GM19324 (cell line): ENCODE results near the gene CREBRF.
"Not testable (repeated sequence)": the region's sequence is repeated elsewhere in the genome, so short reads cannot be mapped to it uniquely, and the experiment has no call there.

ENCODE experiments used
- ATAC-seq: cut with Tn5 transposase; IDR thresholded peaks from one replicate; pipeline ENCODE4 v1.9.1; 2021; ENCODE audit warnings: mild to moderate bottlenecking, moderate library complexity; ENCODE audit not compliant: unreplicated experiment, low FRiP score

Gene CREBRF

DNA sequence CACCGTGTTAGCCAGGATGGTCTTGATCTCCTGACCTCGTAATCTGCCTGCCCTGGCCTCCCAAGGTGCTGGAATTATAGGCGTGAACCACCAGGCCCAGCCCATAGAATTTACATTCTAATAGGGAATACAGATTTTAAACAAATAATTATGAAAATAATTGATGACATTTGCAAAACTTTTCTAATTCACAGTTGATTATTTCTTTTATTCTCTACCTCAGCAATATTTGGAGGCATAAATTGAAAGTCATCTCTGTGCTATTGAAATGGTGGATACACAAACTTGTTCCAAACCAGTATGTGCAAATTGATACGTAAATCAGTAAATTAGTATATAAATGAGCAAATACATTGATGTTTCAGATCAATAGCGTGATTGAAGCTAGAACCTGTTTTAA, 96.4 kb downstream of the CREBRF start:
- no peak for ATAC-seq

DNA sequence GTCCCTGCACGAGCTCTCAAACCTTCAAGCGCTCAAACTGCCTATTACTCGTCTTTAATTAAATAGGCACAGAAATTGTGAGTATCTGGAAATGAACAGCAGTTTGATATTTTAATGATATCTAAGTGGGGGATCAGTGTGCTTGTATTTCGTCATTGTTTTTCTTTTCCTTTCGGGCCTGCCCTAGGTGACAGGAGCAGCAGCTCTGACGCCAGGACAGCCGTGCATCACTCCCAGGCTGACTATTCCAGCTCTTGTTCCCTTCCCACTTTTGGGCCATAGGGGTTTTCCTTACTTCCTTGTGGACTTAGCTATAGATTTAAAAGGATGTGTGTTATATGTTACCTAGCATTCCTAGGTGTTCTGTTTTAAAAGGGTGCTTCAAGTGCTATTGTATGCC, 97.7 kb downstream of the CREBRF start:
- no peak for ATAC-seq

DNA sequence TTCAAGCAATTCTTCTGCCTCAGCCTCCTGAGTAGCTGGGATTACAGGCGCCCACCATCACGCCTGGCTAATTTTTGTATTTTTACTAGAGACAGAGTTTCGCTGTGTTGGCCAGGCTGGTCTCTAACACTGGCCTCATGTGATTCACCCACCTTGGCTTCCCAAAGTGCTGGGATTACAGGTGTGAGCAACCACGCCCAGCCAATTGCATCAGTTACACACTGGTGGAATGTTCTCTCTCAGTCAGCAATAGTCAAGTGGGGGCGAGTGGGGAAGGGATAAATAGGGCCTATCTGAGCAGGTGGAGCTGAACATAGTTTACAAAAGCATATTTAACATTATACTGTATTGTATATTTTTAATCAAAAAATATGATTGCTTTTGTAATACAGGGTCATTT, 98.5 kb downstream of the CREBRF start:
- ATAC-seq = not testable (repeated sequence)

DNA sequence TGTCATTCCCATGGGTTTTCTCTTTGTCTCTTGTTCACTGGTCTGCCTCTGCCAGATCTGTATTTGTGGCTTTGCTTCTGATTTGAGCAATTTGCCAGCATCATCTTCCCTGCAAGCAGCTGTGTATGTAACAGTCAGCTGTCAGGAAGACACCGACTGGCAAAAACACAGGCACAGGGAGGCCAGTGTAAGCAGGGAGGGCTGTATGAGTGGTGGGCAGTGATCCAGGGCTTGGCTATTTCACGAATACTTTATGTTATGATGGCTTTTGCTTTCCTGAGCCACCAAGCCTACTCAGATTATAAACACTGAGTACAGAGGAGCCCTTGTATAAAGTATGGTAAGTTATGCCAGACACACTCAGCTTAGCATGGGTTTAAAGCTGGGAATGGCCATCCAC, 99.8 kb downstream of the CREBRF start:
- no peak for ATAC-seq

DNA sequence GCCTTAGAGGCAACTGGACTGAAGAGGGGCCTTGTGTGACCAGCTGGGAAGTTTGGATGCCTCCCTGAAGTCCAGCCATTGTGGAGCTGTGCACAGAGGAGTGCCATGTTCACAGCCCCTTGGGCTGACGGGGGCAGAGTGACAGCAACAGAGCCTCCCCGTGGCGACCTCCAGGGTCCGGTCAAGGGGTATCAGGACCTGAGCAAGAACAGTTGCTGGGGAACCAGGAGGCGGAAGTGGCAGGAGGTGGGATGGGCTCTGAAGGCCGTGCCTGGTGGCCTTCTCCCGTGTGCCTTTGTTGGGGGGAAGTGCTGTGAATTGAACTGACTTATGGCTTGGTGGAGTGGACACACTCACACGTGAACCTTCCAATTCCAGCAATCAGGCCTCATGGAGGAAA, 102.2 kb downstream of the CREBRF start:
- no peak for ATAC-seq

DNA sequence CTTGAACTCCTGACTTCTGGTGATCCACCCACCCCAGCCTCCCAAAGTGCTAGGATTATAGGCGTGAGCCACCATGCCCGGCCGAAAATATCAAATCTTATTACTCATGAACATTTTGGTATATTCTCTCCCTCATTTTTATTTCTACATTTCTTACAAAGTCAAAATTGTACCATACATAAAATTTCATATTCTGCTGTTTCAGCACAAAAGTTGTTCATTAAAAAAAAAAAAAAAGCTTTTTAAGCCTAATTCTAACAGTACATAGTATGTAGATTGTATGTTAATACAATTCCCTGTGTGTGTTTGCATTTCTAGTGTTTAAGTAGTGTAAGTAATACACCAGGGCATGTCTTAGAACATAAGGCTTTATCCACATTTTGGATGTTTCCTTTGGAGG, 103.1 kb downstream of the CREBRF start:
- ATAC-seq = no peak

DNA sequence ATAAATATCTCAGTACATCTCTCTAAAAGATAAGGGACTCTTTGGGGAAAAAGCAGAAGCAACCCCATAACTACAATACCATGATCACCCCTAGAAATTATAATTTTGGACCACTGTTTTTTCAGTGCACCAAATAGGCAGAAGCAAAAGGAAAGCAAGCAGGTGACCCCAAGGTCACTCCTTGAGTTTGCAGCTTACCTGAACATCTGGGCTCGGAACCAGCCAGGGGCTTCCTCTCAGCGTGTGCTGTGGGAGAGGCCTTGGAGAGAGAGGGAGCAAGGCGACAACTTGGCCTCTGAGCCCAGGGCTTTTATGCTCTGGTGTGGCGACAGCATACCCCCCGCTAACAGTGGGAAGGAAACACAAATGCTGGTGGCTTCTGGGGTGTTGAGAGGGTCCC, 105.0 kb downstream of the CREBRF start:
- no peak for ATAC-seq

DNA sequence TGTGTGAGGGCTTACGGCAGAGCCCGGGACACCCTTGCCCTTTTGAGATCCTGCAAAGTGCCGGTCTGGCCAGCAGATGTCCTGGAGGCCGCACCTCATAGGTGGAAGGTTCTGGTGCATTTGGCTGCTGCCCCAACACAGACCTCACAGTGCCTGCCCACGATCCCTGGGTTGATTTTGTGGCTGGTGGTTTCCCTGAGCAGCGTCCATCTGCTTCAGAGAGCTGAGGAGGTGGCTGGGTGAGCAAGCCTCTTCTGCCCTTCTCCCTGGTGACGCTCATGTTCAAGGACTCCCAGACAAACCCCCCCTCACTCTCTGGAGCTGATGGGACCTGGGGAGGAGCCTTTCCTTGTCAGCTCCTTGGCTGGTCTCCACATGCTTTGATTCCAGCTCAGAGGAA, 107.1 kb downstream of the CREBRF start:
- ATAC-seq = no peak

DNA sequence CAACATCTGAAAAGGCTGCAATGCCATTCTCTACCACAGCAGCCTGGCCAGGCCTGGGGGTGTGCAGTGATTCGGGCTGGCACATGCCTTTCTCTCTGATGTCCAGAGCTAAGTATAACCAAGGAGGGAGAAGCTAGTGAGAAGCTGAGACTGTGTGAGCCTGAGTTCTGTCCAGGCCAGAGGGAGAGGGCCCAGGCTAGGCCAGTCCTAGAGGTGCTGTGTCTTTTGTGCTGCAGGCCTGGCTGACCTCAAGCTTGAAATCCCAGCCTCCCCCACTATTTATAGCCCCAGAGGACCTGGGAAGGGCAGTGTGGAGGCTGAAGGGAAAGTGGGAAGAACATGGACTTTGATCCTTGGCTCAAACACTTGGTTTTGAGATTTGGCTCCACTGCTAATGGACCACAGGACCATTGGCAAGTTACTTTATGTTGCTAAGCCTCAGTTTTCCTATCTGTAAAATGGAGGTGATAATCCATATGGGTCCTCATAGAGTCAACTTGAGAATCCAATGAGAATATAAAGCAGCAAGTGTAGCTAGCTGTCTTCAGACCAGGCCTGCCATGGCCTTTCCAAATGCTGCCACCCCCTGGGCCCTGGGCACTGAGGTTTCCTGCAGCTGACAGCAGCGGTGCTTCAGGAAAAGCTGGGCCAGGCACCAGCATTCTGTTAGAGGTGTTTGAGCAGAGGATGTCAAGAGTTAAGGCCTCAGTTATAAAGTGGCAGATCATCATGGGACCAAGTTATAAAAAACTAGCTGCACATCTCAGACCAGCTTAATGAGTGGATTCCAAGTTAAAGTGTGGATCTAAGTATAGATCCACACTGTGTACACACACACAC, 109.2 kb downstream of the CREBRF start:
- no peak for ATAC-seq

DNA sequence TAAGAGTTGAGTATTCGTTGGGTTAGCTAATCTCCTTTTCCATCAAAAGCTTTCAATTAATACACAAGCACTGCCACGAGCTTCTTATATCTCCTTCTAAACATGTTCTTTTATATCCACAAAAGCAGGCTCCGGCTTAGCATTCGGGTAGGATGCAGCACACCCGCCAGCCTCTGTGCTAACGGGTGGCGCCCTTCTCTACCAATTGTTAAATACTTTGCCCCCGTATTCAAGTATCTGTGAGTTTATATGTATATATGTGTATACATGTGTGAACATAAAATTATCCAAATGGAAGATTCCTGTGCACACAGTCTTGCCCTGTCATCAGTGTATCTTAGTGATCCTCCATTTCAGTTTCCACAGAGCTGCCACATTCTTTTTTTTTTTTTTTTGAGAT, 116.0 kb downstream of the CREBRF start:
- no peak for ATAC-seq

DNA sequence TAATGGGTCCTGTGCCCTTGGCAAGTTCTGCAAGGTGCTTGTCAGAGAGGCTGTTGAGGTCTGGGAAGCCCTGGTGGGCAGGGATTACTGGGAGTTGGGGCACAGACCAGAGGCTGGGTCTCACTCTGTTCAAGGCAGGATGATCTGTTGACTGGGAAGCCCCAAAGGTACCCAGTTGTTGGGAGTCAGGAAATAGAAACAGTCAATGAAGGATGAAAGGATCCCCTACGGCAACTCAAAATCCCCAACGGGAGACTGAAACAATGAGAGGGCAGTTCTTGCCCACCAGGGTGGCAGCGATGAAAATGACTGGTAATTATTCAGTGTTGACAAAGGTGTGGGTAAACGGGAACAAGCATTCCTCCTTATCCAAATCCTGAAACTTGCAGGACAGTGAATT, 119.4 kb downstream of the CREBRF start:
- ATAC-seq = no peak

DNA sequence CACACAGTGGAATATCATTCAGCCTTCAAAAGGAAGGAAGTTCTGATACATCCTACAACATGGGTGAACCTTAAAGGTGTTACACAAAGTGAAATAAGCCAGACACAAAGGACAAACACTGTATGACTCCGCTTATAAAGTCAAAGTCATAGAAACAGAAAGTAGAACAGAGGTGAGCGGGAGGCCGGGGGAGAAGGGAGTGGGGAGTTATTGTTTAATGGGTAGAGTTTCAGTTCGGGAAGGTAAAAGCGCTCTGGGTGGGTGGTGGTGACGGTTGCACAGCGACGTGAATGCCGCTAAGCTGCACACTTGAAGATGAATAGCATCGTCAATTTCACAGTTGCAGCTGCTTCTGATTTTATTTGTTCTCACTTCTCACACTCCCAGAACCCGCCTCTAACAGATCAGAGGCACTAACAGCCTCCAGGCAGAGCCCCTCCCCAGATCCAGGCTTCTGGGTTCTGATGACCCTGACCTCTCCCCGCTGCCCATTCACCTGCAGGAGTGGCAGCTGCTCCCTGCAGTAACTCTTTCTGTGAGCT, 122.3 kb downstream of the CREBRF start:
- no peak for ATAC-seq

DNA sequence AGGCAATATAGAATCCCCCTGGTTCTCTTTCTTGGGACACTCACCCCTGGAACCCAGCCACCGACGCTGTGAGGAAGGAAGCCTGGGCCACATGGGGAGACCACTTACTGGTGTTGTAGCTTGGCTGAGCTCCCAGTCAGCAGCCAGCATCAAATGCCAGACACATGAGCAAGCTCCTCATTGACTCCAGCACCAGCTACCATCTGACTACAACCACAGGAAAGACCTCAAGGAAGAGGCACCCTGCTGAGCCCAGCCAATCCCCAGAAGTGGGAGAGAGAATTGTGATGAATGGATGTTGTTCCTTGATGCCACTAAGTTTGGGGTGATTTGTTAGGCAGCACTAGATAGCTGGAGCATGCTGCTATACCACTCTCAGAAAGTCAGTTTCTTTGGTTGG, 124.2 kb downstream of the CREBRF start:
- no peak for ATAC-seq

DNA sequence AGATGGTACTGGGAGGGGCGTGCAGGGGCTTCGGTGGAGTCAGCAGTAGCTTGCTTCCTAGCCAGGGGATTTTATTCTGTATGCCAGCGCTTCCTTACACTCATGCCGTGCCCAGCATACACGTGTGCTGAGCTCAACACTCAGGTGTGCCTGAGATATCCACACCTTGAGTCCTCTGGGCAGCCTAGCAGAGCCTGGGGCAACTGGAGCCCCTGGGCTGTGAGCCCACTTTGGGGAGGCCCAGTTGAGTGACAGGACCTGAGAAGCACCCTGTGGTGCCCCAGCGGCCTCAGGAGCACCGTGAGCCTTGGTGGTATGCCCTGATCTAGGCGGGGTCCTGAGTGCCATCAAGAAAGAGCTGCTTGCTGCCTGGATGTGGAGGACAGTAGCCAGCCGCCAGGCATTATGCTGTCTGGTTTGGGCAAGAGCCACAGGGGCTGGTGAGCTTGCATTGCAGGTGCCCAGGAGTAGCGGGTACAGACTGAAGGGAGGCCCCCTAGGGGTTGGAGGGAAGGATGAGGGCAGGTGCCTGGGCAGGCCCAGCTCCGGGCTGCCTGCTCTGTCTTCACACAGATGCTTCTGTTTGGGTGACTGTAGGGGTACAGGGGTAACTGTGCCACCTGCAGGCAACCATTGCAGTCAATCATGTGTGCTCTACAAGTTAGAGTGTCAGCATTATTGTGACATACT, 131.0 kb downstream of the CREBRF start:
- no peak for ATAC-seq

DNA sequence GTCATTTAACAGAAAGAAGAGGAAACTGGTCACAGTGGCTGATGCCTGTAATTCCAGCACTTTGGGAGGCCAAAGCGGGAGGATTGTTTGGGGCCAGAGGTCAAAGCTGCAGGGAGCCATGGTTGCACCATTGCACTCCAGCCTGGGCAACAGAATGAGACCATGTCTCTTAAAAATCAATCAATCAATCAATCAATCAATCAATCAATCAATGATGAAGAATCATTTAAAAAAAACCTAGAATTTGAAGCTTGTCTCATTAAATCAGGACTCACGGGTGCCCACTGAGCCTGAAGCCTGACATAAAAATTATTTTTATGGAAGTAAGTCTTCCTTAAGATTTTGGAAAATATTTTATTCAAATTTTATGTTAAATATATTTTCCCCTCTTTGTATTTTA, 132.1 kb downstream of the CREBRF start:
- no peak for ATAC-seq
